ENCODE results near the gene IL18R1. TPM values are rescaled to one million over a fixed set of nuclear protein-coding genes. Genes with fewer than 3 reads are reported as not detected.

IL18R1 gene
- total and polyA plus RNA-seq, 9 of the 15 experiments (the other 6 are each of a cell fraction or from before 2014, with no cell fraction given), result 0.55 to 10.0 (median 2.5) TPM

DNA sequence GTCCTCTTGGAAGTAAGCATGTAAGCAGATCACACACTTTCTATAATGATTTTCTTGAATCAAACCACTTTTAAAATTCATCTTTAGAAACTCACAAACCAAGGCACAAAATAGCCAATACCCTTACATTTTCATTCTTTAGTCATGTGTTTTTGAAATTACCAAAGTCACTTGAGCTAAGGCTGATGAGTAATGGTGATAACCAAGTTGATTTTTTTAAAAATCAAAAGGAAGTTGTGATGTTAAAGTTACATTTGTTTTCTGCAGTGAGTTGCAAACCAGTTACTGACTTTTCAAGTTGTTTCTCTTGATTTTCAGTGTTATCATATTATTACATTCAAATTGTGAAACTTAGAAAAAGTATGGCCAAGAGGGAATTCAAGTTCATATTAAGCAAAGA lies 45.9 kb downstream of the IL18R1 start:
- POLR2A ChIA-PET, result no interaction called here
- CTCF ChIA-PET (ENCODE audit: low intra/inter-chr PET ratio), result no interaction called here
- H4K20me1 ChIP-seq (replicated peaks; ENCODE audit: control insufficient read depth, insufficient read depth, low read length), result no peaks in the 10 kb centered on the region
- H3K27me3 ChIP-seq (ENCODE audit: control insufficient read depth in 2 of 2, insufficient read depth in 2 of 2, low read length in 2 of 2), result no peaks in the 10 kb centered on the region
- H3K36me3 ChIP-seq (ENCODE audit: control insufficient read depth, insufficient read depth, low read length), result no peaks in the 10 kb centered on the region
- H3K4me3 ChIP-seq, result no peak overlapping the region
- H3K4me1 ChIP-seq (replicated peaks in 1 of 2; ENCODE audit: control insufficient read depth in 2 of 2, insufficient read depth in 2 of 2, low read length in 2 of 2), result no peaks in the 10 kb centered on the region; a peak in 1 of 5 replicates
- TF ChIP-seq FOXK2 (conservative IDR thresholded peaks at IDR 0.05 in 1 of 2, IDR thresholded peaks at IDR 0.05 in 1 of 2; ENCODE audit: low read depth in 2 of 2), result no peak
- TF ChIP-seq, protein P1, sequence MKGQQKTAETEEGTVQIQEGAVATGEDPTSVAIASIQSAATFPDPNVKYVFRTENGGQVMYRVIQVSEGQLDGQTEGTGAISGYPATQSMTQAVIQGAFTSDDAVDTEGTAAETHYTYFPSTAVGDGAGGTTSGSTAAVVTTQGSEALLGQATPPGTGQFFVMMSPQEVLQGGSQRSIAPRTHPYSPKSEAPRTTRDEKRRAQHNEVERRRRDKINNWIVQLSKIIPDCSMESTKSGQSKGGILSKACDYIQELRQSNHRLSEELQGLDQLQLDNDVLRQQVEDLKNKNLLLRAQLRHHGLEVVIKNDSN (CRISPR knock-in tag; IDR thresholded peaks at IDR 0.05), result no peak
- TF ChIP-seq BACH1 (tag; IDR thresholded peaks at IDR 0.05), result 0 out of 2 replicates have a peak, but pooled peaks have one; percentile 30
- no peaks in the 10 kb centered on the region for H3K9me1 ChIP-seq (ENCODE audit: control insufficient read depth, insufficient read depth, low read length)
- H3K4me2 ChIP-seq (ENCODE audit: insufficient read depth, low read length), result no peak overlapping the region
- no peak overlapping the region for H3K27ac ChIP-seq (ENCODE audit: extremely low read depth, low read depth, low read length)
- BruUV-seq (replicated peaks), result no TSS peak
- in situ Hi-C loops (cut with MboI), result no loop called here
- H3K9me3 ChIP-seq (replicated peaks; ENCODE audit: control insufficient read depth, insufficient read depth, low read depth, low read length), result no peaks in the 10 kb centered on the region
- H2AFZ ChIP-seq (ENCODE audit: low read depth, low read length), result no peak overlapping the region
- no peak for ATAC-seq
- intact Hi-C loops (cut with micrococcal nuclease), result no loop called here
- peak; percentile 19 for FAIRE-seq
- no peaks in the 10 kb centered on the region for H3K79me2 ChIP-seq (ENCODE audit: control insufficient read depth, insufficient read depth, low read length)
- no peak overlapping the region for H3K9ac ChIP-seq (ENCODE audit: insufficient read depth in 1 of 2, low read depth in 2 of 2, low read length in 2 of 2)
- DNase-seq (ENCODE audit: extremely low read depth in 1 of 4, low spot score in 3 of 4), result no peak

DNA sequence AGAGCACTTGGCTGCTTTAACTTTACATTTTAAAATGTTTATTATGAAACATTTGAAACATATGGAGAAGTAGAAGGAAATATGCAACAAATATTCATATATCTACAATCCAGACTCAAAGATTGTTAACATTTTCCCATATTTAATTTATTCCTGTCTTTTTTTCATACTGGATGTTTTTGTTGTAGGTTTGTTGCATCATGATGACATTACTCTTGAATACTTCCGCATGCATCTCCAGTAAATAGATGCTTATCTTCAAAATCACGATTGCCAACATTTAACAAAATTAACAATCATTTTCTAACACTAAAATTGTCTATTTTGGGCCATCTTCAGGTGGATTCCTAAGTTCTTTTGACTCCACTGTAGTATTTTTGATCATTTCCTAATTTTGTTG lies 46.3 kb downstream of the IL18R1 start:
- H3K9me1 ChIP-seq (ENCODE audit: control insufficient read depth, insufficient read depth, low read length), result no peaks in the 10 kb centered on the region
- CTCF ChIA-PET (ENCODE audit: low intra/inter-chr PET ratio), result no interaction called here
- POLR2A ChIA-PET, result no interaction called here
- H3K27ac ChIP-seq (ENCODE audit: extremely low read depth, low read depth, low read length), result no peak overlapping the region
- no peaks in the 10 kb centered on the region for H3K9me3 ChIP-seq (replicated peaks; ENCODE audit: control insufficient read depth, insufficient read depth, low read depth, low read length)
- H3K36me3 ChIP-seq (ENCODE audit: control insufficient read depth, insufficient read depth, low read length), result no peaks in the 10 kb centered on the region
- BruUV-seq (replicated peaks), result no TSS peak
- H3K9ac ChIP-seq (ENCODE audit: insufficient read depth in 1 of 2, low read depth in 2 of 2, low read length in 2 of 2), result no peak overlapping the region
- no peaks in the 10 kb centered on the region; a peak in 1 of 5 replicates for H3K4me1 ChIP-seq (replicated peaks in 1 of 2; ENCODE audit: control insufficient read depth in 2 of 2, insufficient read depth in 2 of 2, low read length in 2 of 2)
- intact Hi-C loops (cut with micrococcal nuclease), result no loop called here
- in situ Hi-C loops (cut with MboI), result no loop called here
- no peaks in the 10 kb centered on the region for H4K20me1 ChIP-seq (replicated peaks; ENCODE audit: control insufficient read depth, insufficient read depth, low read length)
- no peaks in the 10 kb centered on the region for H3K27me3 ChIP-seq (ENCODE audit: control insufficient read depth in 2 of 2, insufficient read depth in 2 of 2, low read length in 2 of 2)
- no peak overlapping the region for H3K4me3 ChIP-seq
- H2AFZ ChIP-seq (ENCODE audit: low read depth, low read length), result no peak overlapping the region
- no peak overlapping the region for H3K4me2 ChIP-seq (ENCODE audit: insufficient read depth, low read length)
- H3K79me2 ChIP-seq (ENCODE audit: control insufficient read depth, insufficient read depth, low read length), result no peaks in the 10 kb centered on the region
- ATAC-seq, result no peak
- FAIRE-seq, result no peak
- 55% methylated on average over 2 of the region's 2 CpGs for whole genome bisulfite sequencing (ENCODE audit: insufficient coverage, low coverage, missing lambda C conversion rate)
- no peak for DNase-seq (ENCODE audit: extremely low read depth in 1 of 4, low spot score in 3 of 4)
- TF ChIP-seq TRIM24 (IDR thresholded peaks at IDR 0.05) (peak; percentile 30 to 58; a peak in 2 of 4 replicates), CTBP1 (IDR thresholded peaks at IDR 0.05; ENCODE audit: borderline replicate concordance) (no peak), CEBPG (CRISPR knock-in tag; IDR thresholded peaks at IDR 0.05) (no peak), CEBPG (tag; conservative IDR thresholded peaks at IDR 0.05 in 1 of 2, IDR thresholded peaks at IDR 0.05 in 1 of 2) (peak; percentile 43 to 84; a peak in 3 of 4 replicates), BACH1 (tag; IDR thresholded peaks at IDR 0.05) (0 out of 2 replicates have a peak, but pooled peaks have one; percentile 23), GABPA (tag; conservative IDR thresholded peaks at IDR 0.05; ENCODE audit: low read depth) (0 out of 2 replicates have a peak, but pooled peaks have one; percentile 27), ELF1 (tag; IDR thresholded peaks at IDR 0.05) (0 out of 2 replicates have a peak, but pooled peaks have one; percentile 27), ZNF584 (CRISPR knock-in tag; IDR thresholded peaks at IDR 0.05; ENCODE audit: low read depth) (0 out of 2 replicates have a peak, but pooled peaks have one; percentile 27), HNRNPK (IDR thresholded peaks at IDR 0.05; ENCODE audit: low read depth, low read length, poor library complexity, severe bottlenecking) (no peak), BDP1 (IDR thresholded peaks at IDR 0.05; ENCODE audit: insufficient read depth, insufficient read length) (no peak), ZNF175 (CRISPR knock-in tag; IDR thresholded peaks at IDR 0.05; ENCODE audit: low read depth) (0 out of 2 replicates have a peak, but pooled peaks have one; percentile 15)
- TF ChIP-seq, protein P2, sequence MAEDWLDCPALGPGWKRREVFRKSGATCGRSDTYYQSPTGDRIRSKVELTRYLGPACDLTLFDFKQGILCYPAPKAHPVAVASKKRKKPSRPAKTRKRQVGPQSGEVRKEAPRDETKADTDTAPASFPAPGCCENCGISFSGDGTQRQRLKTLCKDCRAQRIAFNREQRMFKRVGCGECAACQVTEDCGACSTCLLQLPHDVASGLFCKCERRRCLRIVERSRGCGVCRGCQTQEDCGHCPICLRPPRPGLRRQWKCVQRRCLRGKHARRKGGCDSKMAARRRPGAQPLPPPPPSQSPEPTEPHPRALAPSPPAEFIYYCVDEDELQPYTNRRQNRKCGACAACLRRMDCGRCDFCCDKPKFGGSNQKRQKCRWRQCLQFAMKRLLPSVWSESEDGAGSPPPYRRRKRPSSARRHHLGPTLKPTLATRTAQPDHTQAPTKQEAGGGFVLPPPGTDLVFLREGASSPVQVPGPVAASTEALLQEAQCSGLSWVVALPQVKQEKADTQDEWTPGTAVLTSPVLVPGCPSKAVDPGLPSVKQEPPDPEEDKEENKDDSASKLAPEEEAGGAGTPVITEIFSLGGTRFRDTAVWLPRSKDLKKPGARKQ (CRISPR knock-in tag; IDR thresholded peaks at IDR 0.05), result no peak

Data from K562 (cell line).